Kidney epithelial cell (primary cell): ENCODE data around the gene PUM1. TPM values are rescaled to one million over a fixed set of nuclear protein-coding genes. Genes with fewer than 3 reads are reported as not detected.

Experiments
- DNase-seq: peaks from one replicate; pipeline ENCODE4 v3.0.0-alpha.2; 2010; ENCODE audit warnings: low read depth
- H3K27me3 ChIP-seq: 2 replicates; pipeline ENCODE4 v1.6.0; 2011; ENCODE audit warnings: low read length; ENCODE audit not compliant: control insufficient read depth, insufficient read depth
- H3K36me3 ChIP-seq: 2 replicates; pipeline ENCODE4 v1.5.1; 2011; ENCODE audit warnings: low read length; ENCODE audit not compliant: control insufficient read depth, insufficient read depth
- H3K4me3 ChIP-seq: 2 replicates; pipeline ENCODE4 v1.5.1; 2011; ENCODE audit warnings: low read depth, mild to moderate bottlenecking, control low read depth, low read length
- total RNA-seq: library from RNA; depleted of rRNA; stranded (reverse); fragments of >200 nt; gene quantifications from 2 replicates; pipeline ENCODE4 v1.2.3, GENCODE V29; 2015
- TF ChIP-seq, protein P1 (sequence below): IDR thresholded peaks from 2 replicates; pipeline ENCODE4 v1.5.1; 2011; ENCODE audit warnings: mild to moderate bottlenecking, moderate library complexity, low read length, control low read depth, inconsistent platforms; ENCODE audit not compliant: insufficient read depth, poor library complexity, severe bottlenecking

The PUM1 gene
- total RNA-seq, 1 donor from 2014 or later, result 78.1 TPM

DNA sequence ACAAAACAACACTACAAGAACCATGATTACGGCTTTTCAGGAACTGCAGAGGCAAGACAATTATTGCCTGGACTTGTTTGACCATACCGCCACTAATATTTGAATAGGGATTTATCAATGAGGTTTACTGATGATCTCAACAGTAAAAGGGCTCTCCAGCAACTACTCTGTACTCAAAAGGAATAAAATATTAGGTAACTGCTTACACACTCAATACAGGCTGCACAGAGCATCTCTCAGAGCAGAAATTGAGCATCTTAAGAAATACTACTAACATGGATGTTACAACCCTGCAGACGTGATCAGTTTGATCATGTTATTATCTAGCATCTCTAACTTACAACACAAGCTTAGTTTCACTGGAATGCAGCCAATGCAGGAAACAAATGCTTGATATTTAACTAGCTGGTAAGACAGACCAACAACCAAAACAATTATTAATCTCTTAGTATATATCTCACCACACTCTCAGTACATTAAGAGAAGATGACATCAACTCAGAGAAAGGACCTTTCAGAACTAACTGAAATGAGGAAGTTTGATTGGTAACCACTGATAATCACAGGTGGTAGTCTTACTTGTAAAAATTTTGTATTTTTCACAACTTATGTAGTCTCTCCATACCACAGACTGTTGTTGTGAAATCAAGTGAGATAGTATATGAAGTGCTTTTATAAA, 52.2 kb downstream of the PUM1 start:
- H3K36me3 ChIP-seq, result no peaks in the 10 kb centered on the region
- no peak for DNase-seq
- no peak overlapping the region for H3K4me3 ChIP-seq
- TF ChIP-seq, protein P1, sequence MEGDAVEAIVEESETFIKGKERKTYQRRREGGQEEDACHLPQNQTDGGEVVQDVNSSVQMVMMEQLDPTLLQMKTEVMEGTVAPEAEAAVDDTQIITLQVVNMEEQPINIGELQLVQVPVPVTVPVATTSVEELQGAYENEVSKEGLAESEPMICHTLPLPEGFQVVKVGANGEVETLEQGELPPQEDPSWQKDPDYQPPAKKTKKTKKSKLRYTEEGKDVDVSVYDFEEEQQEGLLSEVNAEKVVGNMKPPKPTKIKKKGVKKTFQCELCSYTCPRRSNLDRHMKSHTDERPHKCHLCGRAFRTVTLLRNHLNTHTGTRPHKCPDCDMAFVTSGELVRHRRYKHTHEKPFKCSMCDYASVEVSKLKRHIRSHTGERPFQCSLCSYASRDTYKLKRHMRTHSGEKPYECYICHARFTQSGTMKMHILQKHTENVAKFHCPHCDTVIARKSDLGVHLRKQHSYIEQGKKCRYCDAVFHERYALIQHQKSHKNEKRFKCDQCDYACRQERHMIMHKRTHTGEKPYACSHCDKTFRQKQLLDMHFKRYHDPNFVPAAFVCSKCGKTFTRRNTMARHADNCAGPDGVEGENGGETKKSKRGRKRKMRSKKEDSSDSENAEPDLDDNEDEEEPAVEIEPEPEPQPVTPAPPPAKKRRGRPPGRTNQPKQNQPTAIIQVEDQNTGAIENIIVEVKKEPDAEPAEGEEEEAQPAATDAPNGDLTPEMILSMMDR, result no peak
- no peaks in the 10 kb centered on the region for H3K27me3 ChIP-seq

DNA sequence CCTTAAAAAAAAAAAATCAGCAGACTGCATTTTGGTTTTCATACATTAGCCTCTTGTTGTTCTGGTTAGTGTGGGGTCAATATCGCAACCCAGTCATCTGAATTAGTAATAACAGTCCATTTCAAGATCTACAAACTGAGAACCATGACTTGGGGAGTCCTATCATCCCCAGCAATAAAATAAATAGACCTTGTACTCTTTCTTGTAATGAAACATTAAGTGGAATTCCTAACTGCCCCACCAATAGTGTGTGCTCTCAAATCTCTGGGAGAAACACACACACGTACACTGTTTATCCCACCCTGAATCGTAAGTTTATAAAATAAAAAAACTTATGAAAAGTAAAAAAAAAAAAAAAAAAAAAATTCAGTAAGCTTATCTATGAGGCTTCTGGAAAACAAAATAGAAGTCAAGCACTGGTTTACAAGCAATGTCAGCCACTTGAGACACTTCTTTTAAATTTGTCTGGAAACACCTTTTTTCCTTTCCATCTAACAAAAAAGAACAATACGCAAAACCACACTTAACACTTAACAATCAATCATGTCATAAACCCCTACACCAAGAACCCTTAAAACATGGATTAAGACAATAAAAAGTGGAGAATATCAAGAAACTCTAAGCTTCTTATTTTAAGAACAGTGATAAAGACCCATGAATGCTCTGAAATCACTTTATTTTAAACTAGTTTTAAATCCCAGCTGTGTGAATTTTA, 53.1 kb downstream of the PUM1 start:
- TF ChIP-seq, protein P1, result no peak

DNA sequence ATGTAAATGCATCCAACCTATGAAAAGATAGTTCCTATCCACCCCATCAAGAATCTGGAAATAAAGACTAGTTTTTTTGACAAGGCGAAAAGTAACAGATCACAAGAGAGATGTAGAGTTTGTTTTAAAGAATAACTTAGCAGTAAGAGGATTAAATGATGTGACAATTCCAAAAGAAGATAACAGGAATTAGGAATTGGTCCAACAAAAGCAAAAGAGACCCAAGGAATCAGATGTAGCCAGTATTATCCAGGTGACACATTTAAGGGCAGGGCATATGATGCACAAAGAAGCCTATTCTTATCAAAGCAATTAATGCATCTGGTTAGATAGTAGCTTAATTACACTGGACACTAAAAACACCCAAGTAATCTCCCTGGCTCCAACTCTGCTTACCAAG, 53.8 kb downstream of the PUM1 start:
- H3K4me3 ChIP-seq, result no peak overlapping the region
- no peak for DNase-seq
- H3K36me3 ChIP-seq, result no peaks in the 10 kb centered on the region
- TF ChIP-seq, protein P1, result no peak
- H3K27me3 ChIP-seq, result no peaks in the 10 kb centered on the region

More for the DNA sequence above, 53.1 kb downstream of the PUM1 start:
- Histone ChIP-seq H3K4me3 (no peak overlapping the region), H3K27me3 (no peaks in the 10 kb centered on the region), H3K36me3 (no peaks in the 10 kb centered on the region)
- no peak for DNase-seq

DNA sequence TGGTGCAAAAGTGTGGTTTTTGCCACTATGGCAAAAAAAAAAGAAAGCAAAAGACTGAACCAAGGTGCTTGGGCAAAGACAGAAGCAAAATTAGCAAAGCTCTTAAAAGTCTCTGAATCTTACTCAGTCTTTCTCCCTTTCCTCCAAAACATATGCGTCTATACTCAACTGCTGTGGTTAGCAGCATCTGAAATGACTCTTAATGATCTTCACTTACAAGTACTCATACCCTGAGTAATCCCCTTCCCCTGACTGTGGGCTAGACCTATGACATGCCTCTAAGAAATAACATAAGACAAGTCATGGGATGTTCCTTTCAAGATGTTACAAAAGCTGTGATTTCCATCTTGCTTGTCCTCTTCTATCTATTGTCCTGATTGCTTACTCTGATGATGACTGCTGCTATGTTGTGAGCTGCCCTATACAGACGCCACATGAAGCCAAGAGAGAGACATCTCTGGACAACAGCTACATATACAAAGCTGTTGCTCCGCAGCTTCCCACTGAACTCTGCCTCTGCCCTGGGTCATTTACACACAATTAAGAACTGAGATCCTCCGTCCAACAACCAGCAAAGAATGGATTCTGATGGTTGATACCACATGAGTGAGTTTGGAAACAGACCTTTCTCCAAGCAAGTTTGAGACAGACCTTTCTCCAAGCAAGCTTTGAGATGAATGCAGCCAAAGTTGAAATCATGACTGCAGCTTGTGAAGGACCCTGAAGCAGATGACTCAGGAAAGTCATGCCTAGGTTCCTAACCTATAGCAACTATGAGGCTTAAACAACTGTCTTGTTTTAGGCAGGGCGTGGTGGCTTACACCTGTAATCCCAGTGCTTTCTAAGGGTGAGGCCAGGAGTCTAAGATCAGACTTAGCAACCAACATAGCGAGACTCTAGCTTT, 55.2 kb downstream of the PUM1 start:
- TF ChIP-seq, protein P1, result no peak
- H3K27me3 ChIP-seq, result no peaks in the 10 kb centered on the region
- H3K4me3 ChIP-seq, result no peak overlapping the region
- peak; percentile 35 for DNase-seq
- H3K36me3 ChIP-seq, result no peaks in the 10 kb centered on the region

DNA sequence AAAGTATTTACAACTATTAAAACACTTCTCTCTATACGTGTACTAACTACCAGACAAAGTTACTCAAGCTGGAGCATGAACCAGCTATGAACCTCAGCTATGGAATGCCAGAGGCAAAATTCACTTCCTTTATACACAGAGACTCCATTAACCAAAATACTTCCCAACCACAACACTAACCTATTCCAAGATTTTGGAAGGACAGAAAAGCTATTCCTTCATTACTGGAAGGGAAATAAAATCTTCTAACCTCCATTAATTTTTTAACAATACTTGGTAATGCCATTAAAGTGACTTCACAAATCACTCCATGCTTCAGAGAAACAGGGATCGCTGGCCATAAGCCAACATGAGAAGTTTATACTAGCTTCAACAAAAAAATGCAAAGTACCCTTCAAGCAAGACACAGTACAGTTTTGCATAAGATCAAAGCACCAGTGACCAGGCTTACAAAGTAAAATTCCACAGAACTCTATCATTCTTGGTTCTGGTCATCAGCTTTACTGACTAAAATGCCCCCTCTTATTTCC, 58.0 kb downstream of the PUM1 start:
- H3K27me3 ChIP-seq, result no peaks in the 10 kb centered on the region
- peak; percentile 44 for DNase-seq
- H3K4me3 ChIP-seq, result no peak overlapping the region
- TF ChIP-seq, protein P1, result no peak
- H3K36me3 ChIP-seq, result no peaks in the 10 kb centered on the region
